Measurements from ENCODE around the gene RPIA.
A peak's percentile ranks its signal among the peaks of the same experiment; 100 is the strongest.

RPIA gene

GRCh38 chr2:88669482-88670214 is 21.8 kb upstream of the RPIA start:
- peak; percentile 80 for TF ChIP-seq CTCF (conservative IDR thresholded peaks at IDR 0.05; ENCODE audit: low read depth, low read length)
- no peak overlapping the region for H3K4me3 ChIP-seq (ENCODE audit: low read length)
- no peak for DNase-seq (ENCODE audit: low read depth)

- DNase-seq (ENCODE audit: low read depth): no peak
- peak; percentile 87 for TF ChIP-seq CTCF (conservative IDR thresholded peaks at IDR 0.05; ENCODE audit: low read depth, low read length)
- H3K4me3 ChIP-seq (ENCODE audit: low read length): no peak overlapping the region
Measured at GRCh38 chr2:88671786-88672427, 19.6 kb upstream of the RPIA start.

GRCh38 chr2:88673363-88673762 is 18.1 kb upstream of the RPIA start:
- H3K4me3 ChIP-seq (ENCODE audit: low read length): no peak overlapping the region
- no peak for DNase-seq (ENCODE audit: low read depth)
- no peak for TF ChIP-seq CTCF (conservative IDR thresholded peaks at IDR 0.05; ENCODE audit: low read depth, low read length)

DNA sequence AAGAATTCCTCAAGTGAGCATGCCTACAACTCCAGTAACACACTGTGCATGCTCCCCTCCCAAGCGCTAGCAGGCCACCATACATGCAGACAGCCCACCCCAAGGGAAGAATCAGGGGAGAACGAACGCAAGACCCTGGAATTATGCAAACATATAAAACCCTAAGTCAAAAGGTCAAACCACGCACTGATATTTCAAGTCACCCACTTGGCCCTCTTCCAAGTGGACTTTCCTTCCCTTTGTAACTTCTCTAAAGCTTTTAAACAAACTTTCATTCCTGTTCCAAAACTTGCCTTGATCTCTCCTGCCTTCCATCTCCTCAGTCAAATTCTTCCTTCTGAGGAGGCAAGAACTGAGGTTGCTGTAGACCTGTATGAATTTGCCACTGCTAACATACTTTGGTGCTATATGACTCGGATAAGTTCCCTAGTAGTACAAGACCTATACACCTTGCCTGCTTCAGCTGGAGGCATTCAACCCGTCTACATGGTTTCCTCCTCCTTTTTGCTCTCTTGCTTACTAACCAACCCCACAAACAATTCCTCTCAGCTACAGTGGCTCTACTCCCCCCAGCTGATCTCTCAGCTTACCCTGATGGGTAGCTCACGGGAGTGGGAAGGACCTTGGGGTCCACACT is 11.1 kb upstream of the RPIA start:
- no peak overlapping the region for H3K4me3 ChIP-seq (ENCODE audit: low read length)
- DNase-seq (ENCODE audit: low read depth): no peak
- TF ChIP-seq CTCF (conservative IDR thresholded peaks at IDR 0.05; ENCODE audit: low read depth, low read length): no peak

DNA sequence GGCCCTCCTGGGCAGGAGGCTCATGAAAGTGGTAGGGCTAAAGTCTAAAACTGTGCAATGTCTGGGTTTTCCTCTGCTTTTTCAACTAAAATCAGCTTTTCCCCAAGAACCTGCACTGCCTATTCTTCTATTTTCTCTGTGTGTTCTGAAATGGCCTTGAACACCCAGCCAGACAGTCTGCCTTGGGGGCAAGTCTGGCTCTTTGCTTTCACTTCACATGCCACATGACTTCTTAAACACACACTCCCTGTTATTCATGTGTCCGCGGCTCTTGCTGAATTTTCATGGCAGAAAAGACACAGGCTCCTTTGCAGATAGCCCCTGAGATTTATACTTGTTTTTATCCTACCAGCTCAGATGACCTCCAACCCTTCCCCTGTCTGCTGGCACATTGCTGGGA is 10.6 kb upstream of the RPIA start:
- DNase-seq (ENCODE audit: low read depth): no peak
- H3K4me3 ChIP-seq (ENCODE audit: low read length): no peak overlapping the region
- no peak for TF ChIP-seq CTCF (conservative IDR thresholded peaks at IDR 0.05; ENCODE audit: low read depth, low read length)

DNA sequence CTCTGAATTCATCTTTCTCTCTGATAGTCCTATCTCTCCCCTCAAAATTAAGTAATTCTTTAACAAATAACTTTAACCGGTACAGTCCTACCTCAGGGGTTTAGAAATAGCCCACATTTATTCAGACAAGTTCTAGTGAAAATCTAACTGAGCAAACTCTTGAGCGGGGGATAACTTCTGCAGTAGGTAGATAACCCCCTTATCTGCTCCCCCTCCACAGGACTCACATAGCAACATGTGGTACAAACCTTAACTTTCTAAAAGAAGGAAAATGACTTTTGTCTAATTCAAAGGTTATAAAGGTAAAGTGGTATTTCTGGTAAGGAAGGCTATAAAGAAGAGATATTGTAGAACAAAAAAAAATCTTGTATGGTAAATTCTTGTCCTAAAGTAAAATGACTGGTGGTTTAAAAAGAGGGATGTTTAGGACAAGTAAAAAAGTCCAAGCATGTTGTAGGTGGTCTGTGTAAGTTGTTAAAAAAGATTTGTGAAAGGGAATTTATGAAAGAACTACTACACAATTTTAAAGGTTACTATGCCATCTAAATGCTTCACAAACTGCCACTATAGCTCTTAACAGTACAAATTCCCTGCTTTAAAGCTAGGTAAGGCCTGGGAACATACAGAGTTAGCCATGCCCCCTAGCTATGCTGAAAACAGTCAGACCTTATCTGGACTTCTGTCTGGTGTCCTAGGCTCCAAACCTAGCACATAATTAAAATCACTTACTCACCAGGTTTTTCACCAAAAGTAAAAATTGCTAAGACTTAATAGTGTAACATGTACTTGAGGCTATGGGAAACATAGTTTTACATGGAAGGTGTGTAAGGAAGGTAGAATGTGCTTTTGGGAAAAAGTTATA is 8.1 kb upstream of the RPIA start:
- DNase-seq (ENCODE audit: low read depth): no peak
- no peak overlapping the region for H3K4me3 ChIP-seq (ENCODE audit: low read length)
- no peak for TF ChIP-seq CTCF (conservative IDR thresholded peaks at IDR 0.05; ENCODE audit: low read depth, low read length)
